Activated naive CD4-positive, alpha-beta T cell treated with anti-CD3 and anti-CD28 coated beads, Interleukin-2, amount 50 U/mL, for 16 hours (primary cell): ENCODE results near the gene PTPRG.

ENCODE experiments used
- DNase-seq: peaks from one replicate; pipeline ENCODE4 v3.0.0-alpha.2; 2020

Gene PTPRG

GRCh38 chr3:62172199-62172598, 610.8 kb downstream of the PTPRG start:
- DNase-seq = no peak

- no peak for DNase-seq
These were observed 612.7 kb downstream of the PTPRG start for GRCh38 chr3:62173939-62174515.

- DNase-seq = no peak
These were observed 613.8 kb downstream of the PTPRG start for GRCh38 chr3:62175161-62175560.

GRCh38 chr3:62178032-62178431, 616.7 kb downstream of the PTPRG start:
- no peak for DNase-seq

- no peak for DNase-seq
These were observed 617.6 kb downstream of the PTPRG start for GRCh38 chr3:62178739-62179600.

GRCh38 chr3:62180514-62180913, 619.1 kb downstream of the PTPRG start:
- DNase-seq = no peak

- no peak for DNase-seq
These were observed 621.7 kb downstream of the PTPRG start for GRCh38 chr3:62183087-62183486.

GRCh38 chr3:62183969-62184368, 622.6 kb downstream of the PTPRG start:
- DNase-seq = no peak

- DNase-seq = no peak
These were observed 623.2 kb downstream of the PTPRG start for GRCh38 chr3:62184559-62184958.

- DNase-seq = no peak
These were observed 625.7 kb downstream of the PTPRG start for GRCh38 chr3:62187022-62187431.

GRCh38 chr3:62188681-62189375, 627.5 kb downstream of the PTPRG start:
- DNase-seq = peak; percentile 65

GRCh38 chr3:62189376-62189698, 628.0 kb downstream of the PTPRG start:
- DNase-seq = no peak

GRCh38 chr3:62192891-62193290, 631.5 kb downstream of the PTPRG start:
- no peak for DNase-seq

GRCh38 chr3:62193586-62194345, 632.4 kb downstream of the PTPRG start:
- no peak for DNase-seq

GRCh38 chr3:62197350-62198012, 636.1 kb downstream of the PTPRG start:
- DNase-seq = no peak

- DNase-seq = no peak
These were observed 637.8 kb downstream of the PTPRG start for GRCh38 chr3:62199126-62199525.

- DNase-seq = no peak
These were observed 640.2 kb downstream of the PTPRG start for GRCh38 chr3:62201438-62202035.

- no peak for DNase-seq
These were observed 641.8 kb downstream of the PTPRG start for GRCh38 chr3:62203152-62203551.

- no peak for DNase-seq
These were observed 642.2 kb downstream of the PTPRG start for GRCh38 chr3:62203561-62203960.

- no peak for DNase-seq
These were observed 645.8 kb downstream of the PTPRG start for GRCh38 chr3:62207197-62207596.

- no peak for DNase-seq
These were observed 647.0 kb downstream of the PTPRG start for GRCh38 chr3:62208385-62208784.

GRCh38 chr3:62209101-62209500, 647.7 kb downstream of the PTPRG start:
- DNase-seq = no peak
